Measurements from ENCODE around the gene FAM133A. TPM values are rescaled to one million over a fixed set of nuclear protein-coding genes. Genes with fewer than 3 reads are reported as not detected.

The FAM133A gene
- polyA plus RNA-seq, 1 donor (not counting 4 experiments of a cell fraction or from before 2014, with no cell fraction given), result not detected

DNA sequence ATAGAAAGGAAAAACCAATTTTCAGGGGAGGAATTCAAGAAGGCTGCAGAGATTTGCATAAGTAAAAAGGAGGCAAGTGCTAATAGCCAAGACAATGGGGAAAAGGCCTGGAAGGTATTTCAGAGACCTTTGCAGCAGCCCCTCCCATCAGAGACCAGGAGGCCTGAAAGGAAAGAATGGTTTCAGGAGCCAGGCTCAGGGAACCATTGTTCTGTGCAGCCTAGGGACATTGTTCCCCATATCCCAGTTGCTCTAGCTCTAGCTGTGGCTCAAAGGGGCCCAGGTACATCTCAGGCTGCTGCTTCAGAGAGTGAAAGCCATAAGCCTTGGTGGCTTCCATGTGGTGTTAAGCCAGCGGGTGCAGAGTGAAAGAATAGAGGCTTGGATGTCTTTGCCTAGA lies 24.6 kb upstream of the FAM133A start:
- no peak overlapping the region for H3K4me3 ChIP-seq (ENCODE audit: control insufficient read depth in 2 of 3, extremely low read depth in 1 of 3, insufficient read depth in 2 of 3, low read depth in 1 of 3, low read length in 3 of 3)
- no peaks in the 10 kb centered on the region for H3K27me3 ChIP-seq (ENCODE audit: control insufficient read depth, extremely low read depth, insufficient read depth, low read length)
- dilution Hi-C loops (cut with MboI; ENCODE audit: extremely low pct_ligation_motif_present, low sequenced_read_pairs), result no loop called here
- no peaks in the 10 kb centered on the region for H3K9me3 ChIP-seq (ENCODE audit: control insufficient read depth, low read depth, low read length)
- no peaks in the 10 kb centered on the region for H4K20me1 ChIP-seq (ENCODE audit: control insufficient read depth, extremely low read depth, insufficient read depth, low read length)
- no peaks in the 10 kb centered on the region for H3K36me3 ChIP-seq (ENCODE audit: control insufficient read depth in 2 of 2, extremely low read depth in 1 of 2, insufficient read depth in 2 of 2, low read length in 2 of 2)
- FAIRE-seq, result no peak
- no peak overlapping the region for H3K9ac ChIP-seq (ENCODE audit: control insufficient read depth, extremely low read depth, insufficient read depth, low read length)
- DNase-seq (ENCODE audit: low read depth, low spot score), result no peak
- no peaks in the 10 kb centered on the region for H3K4me1 ChIP-seq (ENCODE audit: control insufficient read depth, extremely low read depth, insufficient read depth, low read length)
- TF ChIP-seq CTCF (optimal IDR thresholded peaks at IDR 0.05 in 1 of 3, IDR thresholded peaks at IDR 0.05 in 1 of 3, conservative IDR thresholded peaks at IDR 0.05 in 1 of 3; ENCODE audit: extremely low read depth in 1 of 3, insufficient read depth in 2 of 3, low read length in 3 of 3) (no peak), EZH2 (IDR thresholded peaks at IDR 0.05; ENCODE audit: low read length) (no peak)
- H3K9me1 ChIP-seq (ENCODE audit: control insufficient read depth, extremely low read depth, insufficient read depth, low read length), result no peaks in the 10 kb centered on the region
- H3K79me2 ChIP-seq (ENCODE audit: control insufficient read depth, insufficient read depth, low read length), result no peaks in the 10 kb centered on the region
- H3K4me2 ChIP-seq (ENCODE audit: control insufficient read depth, extremely low read depth, insufficient read depth, low read depth, low read length), result no peak overlapping the region
- H3K27ac ChIP-seq (ENCODE audit: control insufficient read depth, insufficient read depth, low read length), result no peak overlapping the region
- no peak overlapping the region for H2AFZ ChIP-seq (ENCODE audit: control insufficient read depth, low read length)

GRCh38 chrX:93660575-93660974 lies 13.4 kb upstream of the FAM133A start:
- Histone ChIP-seq H4K20me1 (ENCODE audit: control insufficient read depth, extremely low read depth, insufficient read depth, low read length) (no peaks in the 10 kb centered on the region), H3K4me3 (ENCODE audit: control insufficient read depth in 2 of 3, extremely low read depth in 1 of 3, insufficient read depth in 2 of 3, low read depth in 1 of 3, low read length in 3 of 3) (no peak overlapping the region), H3K9me1 (ENCODE audit: control insufficient read depth, extremely low read depth, insufficient read depth, low read length) (no peaks in the 10 kb centered on the region), H3K9ac (ENCODE audit: control insufficient read depth, extremely low read depth, insufficient read depth, low read length) (no peak overlapping the region), H3K4me2 (ENCODE audit: control insufficient read depth, extremely low read depth, insufficient read depth, low read depth, low read length) (no peak overlapping the region), H3K79me2 (ENCODE audit: control insufficient read depth, insufficient read depth, low read length) (no peaks in the 10 kb centered on the region), H3K27ac (ENCODE audit: control insufficient read depth, insufficient read depth, low read length) (no peak overlapping the region), H3K36me3 (ENCODE audit: control insufficient read depth in 2 of 2, extremely low read depth in 1 of 2, insufficient read depth in 2 of 2, low read length in 2 of 2) (no peaks in the 10 kb centered on the region), H3K9me3 (ENCODE audit: control insufficient read depth, low read depth, low read length) (no peaks in the 10 kb centered on the region), H2AFZ (ENCODE audit: control insufficient read depth, low read length) (no peak overlapping the region), H3K4me1 (ENCODE audit: control insufficient read depth, extremely low read depth, insufficient read depth, low read length) (no peaks in the 10 kb centered on the region), H3K27me3 (ENCODE audit: control insufficient read depth, extremely low read depth, insufficient read depth, low read length) (no peaks in the 10 kb centered on the region)
- dilution Hi-C loops (cut with MboI; ENCODE audit: extremely low pct_ligation_motif_present, low sequenced_read_pairs), result no loop called here
- TF ChIP-seq EZH2 (IDR thresholded peaks at IDR 0.05; ENCODE audit: low read length), result no peak
- TF ChIP-seq CTCF (optimal IDR thresholded peaks at IDR 0.05 in 1 of 3, IDR thresholded peaks at IDR 0.05 in 1 of 3, conservative IDR thresholded peaks at IDR 0.05 in 1 of 3; ENCODE audit: extremely low read depth in 1 of 3, insufficient read depth in 2 of 3, low read length in 3 of 3), result no peak
- no peak for FAIRE-seq
- no peak for DNase-seq (ENCODE audit: low read depth, low spot score)
